NCI-H1092 (cell line): ENCODE results near the gene USP47.

Source experiments
- DNase-seq: peaks from one replicate; lab custom pipeline; 2025; lab: John Stamatoyannopoulos, UW

Gene USP47

GRCh38 chr11:11982461-11982860 lies 140.7 kb downstream of the USP47 start:
- no peak for DNase-seq

DNA sequence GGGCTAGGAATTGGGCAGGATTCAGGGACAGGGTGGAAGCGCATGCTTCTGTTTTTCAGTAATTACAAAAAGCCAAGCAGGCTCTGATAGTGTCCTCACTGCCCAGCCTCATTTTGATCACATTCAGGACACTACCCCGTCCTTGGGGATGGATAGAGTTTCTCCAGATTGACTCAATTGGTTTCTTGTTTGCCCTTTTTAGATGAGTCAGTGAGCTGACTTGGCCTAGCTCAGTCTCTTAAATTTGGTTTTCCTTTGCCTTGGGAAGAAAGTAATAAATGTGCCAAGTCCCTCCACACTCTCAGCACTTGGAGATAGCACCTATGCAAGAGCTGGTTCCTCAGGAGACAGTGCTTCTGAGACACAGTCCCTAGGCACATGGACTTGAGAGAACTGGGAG lies 141.2 kb downstream of the USP47 start:
- DNase-seq: no peak

DNA sequence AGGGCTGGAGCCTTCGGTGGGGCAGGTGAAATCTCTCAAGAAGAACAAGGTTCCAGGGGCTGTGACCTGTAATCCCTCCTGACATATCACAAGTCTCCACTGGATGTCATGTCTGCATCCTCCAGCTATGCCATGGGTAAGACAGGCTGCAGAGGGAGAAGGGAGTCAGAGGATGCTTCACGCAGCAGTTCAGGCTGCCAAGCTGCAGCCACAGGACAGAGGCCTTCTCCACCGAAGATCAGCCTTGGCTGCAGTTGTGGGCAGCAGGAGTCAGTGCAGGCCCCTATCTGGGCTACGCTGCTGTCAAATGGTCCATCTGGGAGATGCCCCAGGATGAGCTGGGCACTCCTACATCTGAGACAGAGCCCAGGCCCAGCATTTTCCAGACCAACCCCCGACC lies 141.7 kb downstream of the USP47 start:
- DNase-seq: no peak

- DNase-seq: no peak
These were observed 142.8 kb downstream of the USP47 start for GRCh38 chr11:11984563-11984962.

DNA sequence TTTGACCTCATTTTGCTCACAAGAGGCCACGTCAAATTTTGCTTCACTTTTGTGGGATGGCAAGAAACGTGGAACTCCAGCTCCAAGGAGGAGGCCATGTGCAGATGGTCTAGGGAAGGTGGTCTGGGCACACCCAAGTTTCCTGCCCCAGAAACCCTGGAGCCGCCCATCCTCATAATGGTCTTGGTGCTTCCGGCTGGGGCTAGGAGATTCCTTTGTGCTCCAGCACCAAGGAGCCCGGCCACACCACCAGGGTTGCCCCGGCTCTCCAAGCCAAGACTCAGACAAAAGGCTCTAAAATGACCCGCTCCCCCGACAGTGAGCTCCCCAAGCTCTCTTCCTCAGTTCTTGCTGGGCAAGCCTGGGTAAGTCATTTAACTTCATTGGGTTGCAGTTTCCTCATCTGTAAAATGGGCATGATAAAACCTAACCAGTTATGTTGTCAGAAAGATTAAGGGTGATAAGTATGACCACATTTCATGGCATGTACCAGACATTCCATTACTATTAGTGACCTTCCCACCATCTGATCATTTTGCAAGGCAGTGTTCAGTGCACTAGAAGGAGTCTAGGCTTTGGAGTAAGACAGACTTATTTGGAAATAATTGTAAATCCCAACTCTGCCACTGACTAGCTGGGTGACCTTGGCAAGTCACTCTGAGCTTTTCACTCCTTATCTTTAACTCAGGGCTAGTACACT lies 143.4 kb downstream of the USP47 start:
- no peak for DNase-seq

DNA sequence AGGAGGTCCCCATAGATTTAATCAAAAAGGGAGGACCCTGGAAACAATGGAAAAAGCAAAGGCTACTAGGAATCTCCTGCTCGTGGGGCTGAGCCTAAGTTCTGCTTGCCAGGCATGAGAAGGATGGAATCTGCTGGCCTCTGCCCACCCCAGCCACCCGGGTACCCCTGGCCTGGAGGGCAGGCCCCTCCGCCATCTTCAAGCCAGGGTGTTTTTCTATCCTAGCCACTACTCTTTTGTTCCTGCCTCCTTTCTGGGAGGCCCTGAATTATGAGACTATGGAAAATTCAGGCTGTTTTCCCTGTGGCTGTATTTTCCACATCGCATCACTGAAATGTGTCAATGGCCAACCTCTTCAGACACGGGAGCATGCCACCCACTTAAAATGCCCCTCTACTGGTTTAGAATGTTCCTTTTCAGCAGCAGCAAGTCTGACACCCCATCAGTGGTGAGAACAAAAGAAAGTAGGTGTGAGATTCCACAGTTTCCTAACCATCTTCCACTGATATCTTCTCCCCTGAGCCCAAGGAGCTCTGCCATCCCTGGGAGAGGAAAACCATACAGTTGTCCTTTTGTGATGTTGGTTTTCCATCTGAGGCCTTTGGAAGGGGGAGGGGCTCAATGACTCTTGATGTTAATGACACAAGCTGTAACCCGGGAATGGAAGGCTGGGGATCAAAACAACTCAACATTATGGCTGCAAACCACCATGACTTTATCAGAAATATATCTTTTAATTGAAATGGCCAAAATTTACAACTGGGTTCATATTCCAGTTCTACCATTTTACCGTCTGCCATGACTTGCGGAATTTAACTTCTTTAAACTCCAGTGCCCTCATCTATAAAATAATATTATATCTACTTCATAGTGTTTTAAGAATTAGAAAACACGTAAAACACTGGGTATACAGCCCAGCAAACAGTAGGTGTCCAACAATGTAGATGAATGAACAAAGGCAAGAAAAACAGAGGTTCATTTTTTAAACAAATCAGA lies 144.5 kb downstream of the USP47 start:
- no peak for DNase-seq

DNA sequence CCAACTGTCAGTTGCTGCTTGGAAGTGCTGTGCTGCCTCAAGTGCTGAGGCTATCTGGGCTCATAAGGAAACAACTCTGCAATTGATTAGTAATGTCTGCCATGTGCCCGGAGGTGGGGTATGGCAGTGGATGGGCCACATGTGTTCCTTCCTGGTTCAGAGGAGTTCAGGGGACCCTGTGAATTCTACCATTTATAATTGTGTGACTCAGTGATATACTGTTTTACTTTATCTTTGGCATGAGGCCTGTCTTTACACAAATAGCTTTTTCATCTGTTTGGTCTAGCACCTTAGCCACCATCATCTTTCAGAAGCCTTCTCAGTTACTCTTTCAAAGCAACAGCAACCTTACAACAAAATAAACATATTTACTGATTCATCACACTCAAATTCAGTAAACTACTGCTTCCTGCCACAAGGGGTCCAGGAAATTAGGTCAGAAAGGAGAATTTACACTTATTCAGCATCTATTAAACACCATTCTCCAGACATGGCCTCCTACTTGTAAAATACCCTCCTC lies 145.8 kb downstream of the USP47 start:
- no peak for DNase-seq

GRCh38 chr11:11988099-11988651 lies 146.4 kb downstream of the USP47 start:
- DNase-seq: no peak

DNA sequence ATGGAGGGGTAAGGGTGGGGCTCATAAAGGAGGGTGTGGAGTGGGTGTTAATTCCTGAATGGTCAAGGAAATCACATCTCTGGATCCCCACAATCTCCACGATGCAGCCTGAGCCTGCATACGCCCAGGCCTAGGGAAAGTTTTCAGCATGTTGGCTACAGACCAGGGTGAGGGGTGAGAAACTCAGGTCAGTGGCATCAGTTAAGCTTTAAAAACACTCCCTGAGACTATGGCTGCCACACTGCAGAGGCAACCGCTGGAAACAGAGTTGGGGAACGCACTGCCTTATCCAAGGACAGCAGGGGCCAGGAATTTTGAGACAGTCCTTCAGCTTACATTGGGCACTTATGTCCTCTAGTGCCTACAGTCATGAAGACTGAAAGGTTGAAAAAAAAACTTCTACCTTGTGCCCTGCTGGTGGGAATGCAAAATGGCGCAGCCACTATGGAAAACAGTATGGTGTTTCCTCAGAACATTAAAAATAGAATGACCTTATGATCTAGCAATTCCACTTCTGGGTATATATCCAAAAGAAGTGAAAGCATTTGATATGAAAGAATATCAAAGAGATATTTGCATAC lies 147.0 kb downstream of the USP47 start:
- DNase-seq: no peak

GRCh38 chr11:11989774-11990744 lies 148.3 kb downstream of the USP47 start:
- DNase-seq: no peak

DNA sequence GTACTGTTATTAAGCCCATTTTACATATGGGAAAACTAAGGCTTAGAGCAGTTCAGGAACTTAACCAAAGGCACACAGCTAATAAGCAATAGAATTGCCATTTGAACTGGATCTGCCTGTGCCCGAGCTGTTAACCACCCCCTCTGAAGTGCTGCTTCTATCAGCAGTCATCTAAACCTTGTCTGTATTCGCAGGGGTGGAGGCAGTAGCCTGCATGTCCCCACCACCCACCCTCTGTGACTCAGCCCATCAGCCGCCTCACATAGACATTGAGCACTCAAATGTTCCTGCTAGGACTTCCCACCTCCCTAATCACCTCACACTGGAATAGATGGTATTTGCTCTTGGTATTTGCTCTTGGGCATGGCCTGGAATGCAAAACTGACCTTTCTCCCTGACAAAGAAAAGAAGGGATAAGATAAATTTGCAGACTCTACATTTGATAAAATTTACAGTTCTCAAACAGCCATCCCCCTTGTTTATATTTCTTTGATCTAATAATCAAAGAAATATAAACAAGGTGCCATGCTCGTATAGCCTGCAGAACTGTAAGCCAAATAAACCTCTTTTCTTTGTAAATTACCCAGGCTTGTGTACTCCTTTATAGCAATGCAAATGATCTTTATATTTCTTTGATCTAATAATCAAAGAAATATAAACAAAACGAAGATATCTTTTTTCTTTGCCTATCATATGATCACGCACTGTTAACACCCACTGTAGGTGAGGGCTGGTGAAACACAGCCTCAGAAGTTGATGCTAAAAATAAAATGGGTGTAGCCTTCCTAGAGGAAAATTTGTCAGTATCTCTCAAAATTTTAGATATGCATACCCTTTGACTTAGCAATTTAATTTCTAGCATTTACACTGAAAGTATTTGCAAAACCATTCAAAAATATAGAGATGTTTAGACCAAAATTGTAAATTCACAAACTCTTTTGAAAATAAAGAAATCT lies 150.8 kb downstream of the USP47 start:
- DNase-seq: no peak

- no peak for DNase-seq
These were observed 152.1 kb downstream of the USP47 start for GRCh38 chr11:11993839-11994238.

- DNase-seq: no peak
These were observed 153.8 kb downstream of the USP47 start for GRCh38 chr11:11995601-11996000.

- DNase-seq: no peak
These were observed 154.7 kb downstream of the USP47 start for GRCh38 chr11:11996321-11997048.

- no peak for DNase-seq
These were observed 155.2 kb downstream of the USP47 start for GRCh38 chr11:11997049-11997322.

- no peak for DNase-seq
These were observed 156.5 kb downstream of the USP47 start for GRCh38 chr11:11998091-11998781.

GRCh38 chr11:12001186-12001585 lies 159.4 kb downstream of the USP47 start:
- DNase-seq: no peak

DNA sequence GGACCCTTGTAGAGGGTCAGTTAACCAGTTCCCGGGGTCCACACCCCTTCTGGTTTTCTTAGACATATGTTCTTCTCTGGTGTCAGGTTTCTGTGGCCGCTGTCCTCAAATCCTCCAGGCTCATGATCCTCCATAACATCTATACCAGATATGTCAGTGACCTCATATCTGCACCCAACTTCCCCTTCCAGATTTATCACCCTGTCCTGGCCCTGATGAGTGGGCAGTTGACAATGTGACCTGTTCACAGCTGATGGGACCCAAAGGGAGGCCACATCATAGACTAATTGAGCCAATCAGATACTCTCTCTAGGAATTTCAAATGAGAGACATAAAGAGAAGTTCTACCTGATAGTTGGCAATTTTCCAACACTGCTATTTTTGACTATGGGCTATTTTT lies 161.6 kb downstream of the USP47 start:
- no peak for DNase-seq

DNA sequence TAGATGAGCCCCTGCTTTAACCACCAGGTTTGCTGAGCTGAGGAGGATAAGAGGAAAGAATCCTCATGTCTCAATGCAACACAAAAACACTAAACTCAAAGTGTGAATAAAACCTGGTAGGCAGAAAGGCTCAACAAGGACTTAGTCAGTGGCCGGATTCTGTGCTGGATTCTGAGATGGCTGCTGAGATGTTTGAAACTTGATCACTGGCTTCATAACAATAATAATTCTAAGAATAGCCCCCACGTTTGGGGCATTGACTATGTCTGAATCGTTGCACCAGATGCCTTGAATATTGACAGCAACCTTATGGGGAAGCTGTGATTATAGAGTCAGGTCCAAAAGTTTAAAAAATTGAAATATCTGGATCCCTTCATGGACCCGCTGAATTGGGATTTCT lies 162.0 kb downstream of the USP47 start:
- DNase-seq: no peak
